HEK293 (cell line): ENCODE data around the gene B4GALT5.

ENCODE experiments used
- CTCF ChIP-seq: fragments of 450-650 bp; formaldehyde crosslinking; IDR thresholded peaks from 2 replicates; pipeline ENCODE4 v1.5.1; 2016; ENCODE audit warnings: missing biosample characterization, missing genetic modification characterization
- HOXA7 ChIP-seq: sonication (generic); formaldehyde crosslinking; IDR thresholded peaks from 2 replicates; pipeline ENCODE4 v1.8.1; 2022; ENCODE audit warnings: missing genetic modification reagents, borderline replicate concordance
- REPIN1 ChIP-seq: fragments of 450-650 bp; formaldehyde crosslinking; IDR thresholded peaks from 2 replicates; pipeline ENCODE4 v1.5.1; 2017; ENCODE audit warnings: missing biosample characterization, missing genetic modification characterization, low read depth
- ZBTB49 ChIP-seq: fragments of 450-650 bp; formaldehyde crosslinking; IDR thresholded peaks from 2 replicates; pipeline ENCODE4 v1.5.1; 2016; ENCODE audit warnings: missing biosample characterization, missing genetic modification characterization, low read depth
- ZNF274 ChIP-seq, 2 experiments: fragments of 200-500 bp in 1 of 2; fragments of 450-650 bp in 1 of 2; sonication (Bioruptor generic) in 1 of 2; formaldehyde crosslinking in 1 of 2; IDR thresholded peaks; 2 replicates each; pipeline versions ENCODE4 v1.5.1 to v1.6.1; 2014 to 2016; ENCODE audit warnings: borderline replicate concordance in 1 of 2, inconsistent platforms in 1 of 2, low read length in 1 of 2, missing biosample characterization in 1 of 2, missing genetic modification characterization in 1 of 2
- ZNF335 ChIP-seq: fragments of 450-650 bp; formaldehyde crosslinking; conservative IDR thresholded peaks from 2 replicates; pipeline ENCODE4 v1.5.1; 2016; ENCODE audit warnings: missing biosample characterization, missing genetic modification characterization

- no peak for TF ChIP-seq REPIN1 (tag by site-specific recombination)
- no peak for TF ChIP-seq HOXA7 (CRISPR knock-in tag)
- no peak for TF ChIP-seq ZBTB49 (tag by site-specific recombination)
- no peak for TF ChIP-seq ZNF335 (tag by site-specific recombination)
- TF ChIP-seq ZNF274 (IDR thresholded peaks at IDR 0.05; ENCODE audit: low read length) = no peak
- TF ChIP-seq ZNF274 (tag by site-specific recombination; IDR thresholded peaks at IDR 0.05; ENCODE audit: borderline replicate concordance) = no peak
- TF ChIP-seq CTCF (tag by site-specific recombination) = no peak
Measured at GRCh38 chr20:49657118-49657901, 56.4 kb downstream of the B4GALT5 start.
